Measurements from ENCODE around the gene PLD2.
A peak's percentile ranks its signal among the peaks of the same experiment; 100 is the strongest.
"Not testable (repeated sequence)": the region's sequence is repeated elsewhere in the genome, so short reads cannot be mapped to it uniquely, and the experiment has no call there.

The PLD2 gene

GRCh38 chr17:4859816-4860625 lies 53.1 kb downstream of the PLD2 start:
- peak; percentile 39 for DNase-seq

GRCh38 chr17:4860651-4861050 lies 53.7 kb downstream of the PLD2 start:
- no peak for DNase-seq

GRCh38 chr17:4861052-4861451 lies 54.1 kb downstream of the PLD2 start:
- no peak for DNase-seq

GRCh38 chr17:4862720-4863119 lies 55.8 kb downstream of the PLD2 start:
- no peak for DNase-seq

GRCh38 chr17:4863321-4863720 lies 56.4 kb downstream of the PLD2 start:
- DNase-seq, result no peak

- DNase-seq, result not testable (repeated sequence)
Measured at GRCh38 chr17:4867535-4867934, 60.6 kb downstream of the PLD2 start.

GRCh38 chr17:4869058-4869998 lies 62.4 kb downstream of the PLD2 start:
- not testable (repeated sequence) for DNase-seq

GRCh38 chr17:4870855-4871254 lies 63.9 kb downstream of the PLD2 start:
- DNase-seq, result no peak

- no peak for DNase-seq
Measured at GRCh38 chr17:4872786-4873185, 65.8 kb downstream of the PLD2 start.

Measured in left hindlimb (tissue), 1 donor.